Keratinocyte (primary cell): ENCODE results near the gene INPP4B.

Experiments used
- CTCF ChIP-seq, 3 experiments: IDR thresholded peaks in 1 of 3; conservative IDR thresholded peaks in 1 of 3; optimal IDR thresholded peaks in 1 of 3; 2 replicates in 2 of 3; 3 replicates in 1 of 3; pipeline versions ENCODE3 to v1.5.1; 2011; ENCODE audit warnings: low read length in 3 of 3, mild to moderate bottlenecking in 3 of 3, moderate library complexity in 2 of 3, control low read depth in 1 of 3, inconsistent platforms in 1 of 3; ENCODE audit not compliant: insufficient read depth in 2 of 3; ENCODE audit errors: extremely low read depth in 1 of 3
- EZH2 ChIP-seq: IDR thresholded peaks from one replicate; pipeline ENCODE4 v1.6.1; 2012; ENCODE audit warnings: inconsistent platforms, mild to moderate bottlenecking, low read length, moderate library complexity

DNA sequence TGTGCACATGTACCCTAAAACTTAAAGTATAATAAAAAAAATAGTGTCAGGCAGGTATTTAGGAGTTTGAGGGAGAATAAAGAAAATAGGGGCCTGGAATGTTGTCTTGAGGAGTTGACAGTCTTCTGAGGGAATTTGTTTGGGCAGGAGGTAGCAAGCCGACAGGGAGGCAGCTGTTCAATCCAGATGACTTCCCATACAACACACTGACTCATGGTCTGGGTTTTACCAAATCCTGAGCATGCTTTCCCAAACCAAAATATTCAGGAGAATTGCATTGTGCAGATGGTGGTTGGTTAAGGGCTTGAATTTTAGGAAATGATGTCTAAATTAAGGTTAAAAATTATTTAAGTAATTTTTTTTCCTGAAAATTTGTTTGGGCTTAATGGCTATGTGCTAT lies 430.0 kb downstream of the INPP4B start:
- TF ChIP-seq CTCF (optimal IDR thresholded peaks at IDR 0.05 in 1 of 3, IDR thresholded peaks at IDR 0.05 in 1 of 3, conservative IDR thresholded peaks at IDR 0.05 in 1 of 3; ENCODE audit: extremely low read depth in 1 of 3, insufficient read depth in 2 of 3, low read length in 3 of 3) = no peak
- no peak for TF ChIP-seq EZH2
